Thyroid gland (tissue), 4 donors: ENCODE measurements around the gene GSTCD. TPM values are rescaled to one million over a fixed set of nuclear protein-coding genes. Genes with fewer than 3 reads are reported as not detected.
A peak's percentile ranks its signal among the peaks of the same experiment; 100 is the strongest.

ENCODE experiments used
- DNase-seq, 2 donors: peaks; one replicate each; pipeline ENCODE4 v3.0.0-alpha.2; 2019
- H3K27ac ChIP-seq, 3 donors: fragments of 200-600 bp; sonication (generic); 1 replicate in 2 of 3; 2 replicates in 1 of 3; pipeline ENCODE4 v1.5.1; 2016 to 2019; ENCODE audit warnings: mild to moderate bottlenecking in 1 of 3, moderate library complexity in 1 of 3
- H3K27me3 ChIP-seq: fragments of 200-600 bp; sonication (generic); one replicate; pipeline ENCODE4 v1.5.1; 2019
- H3K36me3 ChIP-seq, 2 donors: fragments of 200-600 bp; sonication (generic); one replicate each; pipeline ENCODE4 v1.5.1; 2016 to 2019
- H3K4me1 ChIP-seq, 2 donors: fragments of 200-600 bp; sonication (generic); one replicate each; pipeline ENCODE4 v1.5.1; 2017 to 2019
- H3K4me3 ChIP-seq, 3 donors: fragments of 200-600 bp; sonication (generic); replicated peaks in 1 of 3; 1 replicate in 2 of 3; 2 replicates in 1 of 3; pipeline ENCODE4 v1.5.1; 2016; ENCODE audit warnings: mild to moderate bottlenecking in 1 of 3
- H3K9me3 ChIP-seq: fragments of 200-600 bp; sonication (generic); one replicate; pipeline ENCODE4 v1.5.1; 2017
- POLR2A ChIP-seq, 2 donors: fragments of 450-650 bp; IDR thresholded peaks; one replicate each; pipeline ENCODE4 v1.6.1; 2017; ENCODE audit warnings: antibody characterized with exemption in 2 of 2, mild to moderate bottlenecking in 2 of 2, moderate library complexity in 1 of 2
- WGBS, 2 donors: methylation state at CpG; one replicate each; pipeline ENCODE4 v1.1.5; 2017; 5-methylcytosine and 5-hydroxymethylcytosine counted together
- intact Hi-C: fragments of 100-400 bp; cut with DNase I; formaldehyde crosslinking; loops from one replicate; pipeline ENCODE4 v1.15.1; 2023
- total RNA-seq, 4 donors: library from RNA; depleted of rRNA; stranded (reverse); fragments of >200 nt; gene quantifications; one replicate each; pipeline ENCODE4 v1.2.3, GENCODE V29; 2016
- TF ChIP-seq, protein P1 (sequence below), 6 experiments: fragments of 200-600 bp in 3 of 6; fragments of 450-650 bp in 3 of 6; sonication (generic) in 3 of 6; IDR thresholded peaks; one replicate each; pipeline ENCODE4 v1.5.1; 2016 to 2019; ENCODE audit warnings: antibody characterized with exemption in 6 of 6, mild to moderate bottlenecking in 2 of 6, inconsistent platforms in 1 of 6, moderate library complexity in 1 of 6

Gene GSTCD
- total RNA-seq, 4 donors from 2014 or later = 9.4 to 18.9 (median 15.2) TPM

DNA sequence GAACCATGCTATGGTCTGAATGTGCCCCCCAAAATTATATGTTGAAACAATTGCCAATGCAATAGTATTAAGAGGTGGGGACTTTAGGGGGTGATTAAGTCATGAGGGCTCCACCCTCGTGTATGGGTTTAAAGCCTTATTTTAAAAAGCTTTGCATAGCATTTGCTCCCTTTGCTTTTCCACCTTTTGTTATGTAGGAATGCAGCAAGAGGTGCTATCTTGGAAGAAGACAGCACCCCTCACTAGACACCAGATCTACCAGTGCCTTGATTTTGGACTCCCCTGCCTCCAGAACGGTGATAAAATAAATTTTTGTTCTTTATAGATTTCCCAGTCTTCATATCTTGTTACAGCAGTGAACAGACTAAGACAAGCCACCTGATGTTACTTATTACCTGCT is 163.4 kb downstream of the GSTCD start:
- 74 to 90% methylated on average over 2 of the region's 2 CpGs for WGBS, 2 donors

DNA sequence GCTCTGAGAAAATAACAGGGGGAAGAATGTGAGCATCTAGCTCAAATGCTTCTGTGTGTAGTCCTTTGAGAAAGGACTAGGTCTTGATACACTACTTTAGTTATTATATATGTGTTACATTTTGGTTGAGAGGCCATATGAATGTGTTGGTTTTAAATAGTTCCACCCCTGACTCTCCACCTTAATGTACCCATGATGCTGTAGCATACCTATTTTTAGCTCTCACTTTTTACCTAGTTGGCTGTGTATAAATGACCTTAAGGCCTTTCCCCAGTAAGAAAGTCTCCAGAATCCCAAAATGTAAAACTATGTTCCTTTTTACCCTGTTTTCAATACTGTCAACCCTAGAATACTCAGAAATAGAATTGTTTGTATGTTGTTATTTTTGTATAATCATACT is 166.6 kb downstream of the GSTCD start:
- Histone ChIP-seq H3K36me3 (no peaks in the 10 kb centered on the region), H3K4me1 (peaks cover 6 to 15% of the 10 kb centered on the region in 2 donors), H3K9me3 (no peaks in the 10 kb centered on the region), H3K27me3 (no peaks in the 10 kb centered on the region), H3K4me3 (no peak overlapping the region), H3K27ac (no peak overlapping the region)
- intact Hi-C loops = no loop called here
- DNase-seq = no peak
- TF ChIP-seq, protein P1, sequence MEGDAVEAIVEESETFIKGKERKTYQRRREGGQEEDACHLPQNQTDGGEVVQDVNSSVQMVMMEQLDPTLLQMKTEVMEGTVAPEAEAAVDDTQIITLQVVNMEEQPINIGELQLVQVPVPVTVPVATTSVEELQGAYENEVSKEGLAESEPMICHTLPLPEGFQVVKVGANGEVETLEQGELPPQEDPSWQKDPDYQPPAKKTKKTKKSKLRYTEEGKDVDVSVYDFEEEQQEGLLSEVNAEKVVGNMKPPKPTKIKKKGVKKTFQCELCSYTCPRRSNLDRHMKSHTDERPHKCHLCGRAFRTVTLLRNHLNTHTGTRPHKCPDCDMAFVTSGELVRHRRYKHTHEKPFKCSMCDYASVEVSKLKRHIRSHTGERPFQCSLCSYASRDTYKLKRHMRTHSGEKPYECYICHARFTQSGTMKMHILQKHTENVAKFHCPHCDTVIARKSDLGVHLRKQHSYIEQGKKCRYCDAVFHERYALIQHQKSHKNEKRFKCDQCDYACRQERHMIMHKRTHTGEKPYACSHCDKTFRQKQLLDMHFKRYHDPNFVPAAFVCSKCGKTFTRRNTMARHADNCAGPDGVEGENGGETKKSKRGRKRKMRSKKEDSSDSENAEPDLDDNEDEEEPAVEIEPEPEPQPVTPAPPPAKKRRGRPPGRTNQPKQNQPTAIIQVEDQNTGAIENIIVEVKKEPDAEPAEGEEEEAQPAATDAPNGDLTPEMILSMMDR (IDR thresholded peaks at IDR 0.05) = no peak
- no peak for TF ChIP-seq POLR2A (IDR thresholded peaks at IDR 0.05)

More for the DNA sequence above, 163.4 kb downstream of the GSTCD start:
- no peaks in the 10 kb centered on the region for H3K27me3 ChIP-seq
- intact Hi-C loops = no loop called here
- no peaks in the 10 kb centered on the region for H3K9me3 ChIP-seq
- H3K4me3 ChIP-seq = no peak overlapping the region
- TF ChIP-seq, protein P1 (IDR thresholded peaks at IDR 0.05) = no peak
- no peak for TF ChIP-seq POLR2A (IDR thresholded peaks at IDR 0.05)
- no peak for DNase-seq
- no peaks in the 10 kb centered on the region for H3K36me3 ChIP-seq
- peaks cover 4 to 6% of the 10 kb centered on the region in 2 donors for H3K4me1 ChIP-seq
- no peak overlapping the region for H3K27ac ChIP-seq

GRCh38 chr4:105878668-105879067 is 170.1 kb downstream of the GSTCD start:
- no peak overlapping the region for H3K27ac ChIP-seq
- peak; percentile 42 to 57 for DNase-seq
- H3K27me3 ChIP-seq = no peaks in the 10 kb centered on the region
- TF ChIP-seq POLR2A (IDR thresholded peaks at IDR 0.05) = no peak
- TF ChIP-seq, protein P1 (IDR thresholded peaks at IDR 0.05) = no peak
- H3K4me3 ChIP-seq = no peak overlapping the region
- intact Hi-C loops = no loop called here
- no peaks in the 10 kb centered on the region for H3K36me3 ChIP-seq
- H3K4me1 ChIP-seq = peaks cover 6 to 15% of the 10 kb centered on the region in 2 donors
- no peaks in the 10 kb centered on the region for H3K9me3 ChIP-seq
- 29 to 33% methylated on average over 2 of the region's 2 CpGs for WGBS, 2 donors

- DNase-seq = no peak
- TF ChIP-seq, protein P1 (IDR thresholded peaks at IDR 0.05) = no peak
- TF ChIP-seq POLR2A (IDR thresholded peaks at IDR 0.05) = no peak
- H3K27ac ChIP-seq = no peak overlapping the region
- 94 to 95% methylated on average over 2 of the region's 2 CpGs for WGBS, 2 donors
- no peaks in the 10 kb centered on the region for H3K36me3 ChIP-seq
- no peaks in the 10 kb centered on the region for H3K27me3 ChIP-seq
- H3K4me1 ChIP-seq = no peaks in the 10 kb centered on the region
- no peaks in the 10 kb centered on the region for H3K9me3 ChIP-seq
- H3K4me3 ChIP-seq = no peak overlapping the region
- intact Hi-C loops = no loop called here
These were observed 178.9 kb downstream of the GSTCD start for GRCh38 chr4:105887508-105887907.

DNA sequence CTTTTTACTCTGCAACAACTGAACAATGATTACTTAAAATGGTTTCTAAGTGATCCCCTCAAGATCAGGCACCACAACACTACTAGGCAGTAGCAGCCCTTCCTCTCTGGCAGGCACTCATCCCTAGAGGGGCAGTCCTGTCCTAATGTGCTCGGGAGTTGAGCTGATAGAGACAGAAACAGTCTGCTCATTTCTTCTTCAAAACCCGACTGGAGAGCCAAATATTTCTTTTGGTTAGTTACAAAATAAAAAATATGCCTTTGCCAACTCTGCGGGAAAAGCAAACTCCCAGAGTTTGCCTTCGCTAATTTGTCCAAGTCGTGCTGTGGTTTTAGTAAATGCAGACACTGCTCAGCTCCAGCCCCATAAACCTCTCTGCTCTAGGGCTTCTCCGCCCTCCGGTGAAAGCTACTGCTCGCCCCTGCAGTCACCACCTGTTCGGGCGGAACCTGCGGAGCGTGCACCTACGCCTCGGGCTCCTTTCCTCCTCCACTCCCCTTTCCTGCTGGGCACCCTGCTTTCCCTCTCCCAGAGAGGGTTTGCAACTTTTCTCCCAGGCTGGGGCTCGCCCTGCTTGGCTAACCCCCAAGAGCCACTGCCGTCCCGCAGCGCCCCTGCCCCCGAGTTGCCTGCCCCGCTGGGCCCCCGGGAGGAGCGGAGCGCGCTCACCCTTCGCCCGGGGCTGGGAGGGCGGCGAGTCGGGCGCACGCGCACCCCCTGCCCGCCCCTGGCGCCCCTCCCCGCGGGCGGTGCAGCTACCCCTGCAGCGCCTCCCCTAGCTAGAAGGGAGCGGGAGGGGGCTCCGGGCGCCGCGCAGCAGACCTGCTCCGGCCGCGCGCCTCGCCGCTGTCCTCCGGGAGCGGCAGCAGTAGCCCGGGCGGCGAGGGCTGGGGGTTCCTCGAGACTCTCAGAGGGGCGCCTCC is 186.3 kb downstream of the GSTCD start, which contains the start of gene NPNT:
Gene NPNT, plus strand, starts transcription at position 812 of the 923 bp plus-strand sequence. CDS start 182 bp downstream, outside the sequence.
- Histone ChIP-seq H3K27me3 (no peaks in the 10 kb centered on the region), H3K4me3 (peak within 1 kb of the TSS; percentile 54 to 81 (median 77)), H3K4me1 (peaks cover 23 to 34% of the 10 kb centered on the region in 2 donors), H3K9me3 (no peaks in the 10 kb centered on the region), H3K36me3 (no peaks in the 10 kb centered on the region), H3K27ac (peak within 1 kb of the TSS; percentile 86 to 96 (median 95))
- DNase-seq = peak; percentile 86
- intact Hi-C loops = loop anchor here (5.0 kb wide), 1 partner anchor 37 kb away; no protein-coding TSS in a partner anchor
- TF ChIP-seq, protein P1 (IDR thresholded peaks at IDR 0.05) = no peak
- TF ChIP-seq POLR2A (IDR thresholded peaks at IDR 0.05) = peak; percentile 83 to 96
- WGBS, 2 donors = 1 to 3% methylated on average over 15 to 20 of the region's 56 CpGs
